Testis (tissue), 2 donors: ENCODE measurements around the gene PDE4B.

ENCODE experiments used
- POLR2A ChIP-seq: fragments of 450-650 bp; IDR thresholded peaks from one replicate; pipeline ENCODE4 v1.6.1; 2017; ENCODE audit warnings: antibody characterized with exemption, mild to moderate bottlenecking, moderate library complexity
- TF ChIP-seq, protein P1 (sequence below), 3 experiments: fragments of 450-650 bp in 2 of 3; fragments of 200-600 bp in 1 of 3; sonication (generic) in 1 of 3; IDR thresholded peaks; one replicate each; pipeline ENCODE4 v1.5.1; 2016 to 2019; ENCODE audit warnings: antibody characterized with exemption in 3 of 3, mild to moderate bottlenecking in 2 of 3, moderate library complexity in 1 of 3

GRCh38 chr1:65793359-65793732 is 651 bp downstream of the PDE4B start:
- TF ChIP-seq, protein P1, sequence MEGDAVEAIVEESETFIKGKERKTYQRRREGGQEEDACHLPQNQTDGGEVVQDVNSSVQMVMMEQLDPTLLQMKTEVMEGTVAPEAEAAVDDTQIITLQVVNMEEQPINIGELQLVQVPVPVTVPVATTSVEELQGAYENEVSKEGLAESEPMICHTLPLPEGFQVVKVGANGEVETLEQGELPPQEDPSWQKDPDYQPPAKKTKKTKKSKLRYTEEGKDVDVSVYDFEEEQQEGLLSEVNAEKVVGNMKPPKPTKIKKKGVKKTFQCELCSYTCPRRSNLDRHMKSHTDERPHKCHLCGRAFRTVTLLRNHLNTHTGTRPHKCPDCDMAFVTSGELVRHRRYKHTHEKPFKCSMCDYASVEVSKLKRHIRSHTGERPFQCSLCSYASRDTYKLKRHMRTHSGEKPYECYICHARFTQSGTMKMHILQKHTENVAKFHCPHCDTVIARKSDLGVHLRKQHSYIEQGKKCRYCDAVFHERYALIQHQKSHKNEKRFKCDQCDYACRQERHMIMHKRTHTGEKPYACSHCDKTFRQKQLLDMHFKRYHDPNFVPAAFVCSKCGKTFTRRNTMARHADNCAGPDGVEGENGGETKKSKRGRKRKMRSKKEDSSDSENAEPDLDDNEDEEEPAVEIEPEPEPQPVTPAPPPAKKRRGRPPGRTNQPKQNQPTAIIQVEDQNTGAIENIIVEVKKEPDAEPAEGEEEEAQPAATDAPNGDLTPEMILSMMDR (IDR thresholded peaks at IDR 0.05): no peak
- TF ChIP-seq POLR2A: no peak
